GM21576 (cell line): ENCODE data around the gene TRAPPC5.

Experiments used
- ATAC-seq: cut with Tn5 transposase; IDR thresholded peaks from one replicate; pipeline ENCODE4 v1.9.1; 2021; ENCODE audit warnings: mild to moderate bottlenecking, moderate library complexity; ENCODE audit not compliant: unreplicated experiment

Gene TRAPPC5

DNA sequence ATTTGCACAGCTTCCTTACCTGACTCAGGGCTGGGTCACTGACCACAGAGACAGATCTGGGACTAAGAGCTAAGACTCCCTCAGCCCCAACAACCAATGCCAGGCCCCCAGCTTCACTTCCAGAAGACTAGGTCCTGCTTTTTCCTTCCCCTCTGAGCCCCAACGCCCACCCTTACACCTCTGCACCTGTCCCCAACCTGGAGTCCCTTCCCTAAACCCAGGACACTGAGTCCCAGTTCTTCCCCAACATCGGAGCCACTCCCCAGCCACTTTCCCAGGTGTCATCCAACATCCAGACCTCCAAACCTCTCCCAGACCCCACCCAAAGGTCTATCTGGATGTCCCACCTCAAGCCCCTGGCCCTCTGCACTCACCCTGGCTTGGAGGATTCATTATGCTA is 18.4 kb downstream of the TRAPPC5 start:
- no peak for ATAC-seq

DNA sequence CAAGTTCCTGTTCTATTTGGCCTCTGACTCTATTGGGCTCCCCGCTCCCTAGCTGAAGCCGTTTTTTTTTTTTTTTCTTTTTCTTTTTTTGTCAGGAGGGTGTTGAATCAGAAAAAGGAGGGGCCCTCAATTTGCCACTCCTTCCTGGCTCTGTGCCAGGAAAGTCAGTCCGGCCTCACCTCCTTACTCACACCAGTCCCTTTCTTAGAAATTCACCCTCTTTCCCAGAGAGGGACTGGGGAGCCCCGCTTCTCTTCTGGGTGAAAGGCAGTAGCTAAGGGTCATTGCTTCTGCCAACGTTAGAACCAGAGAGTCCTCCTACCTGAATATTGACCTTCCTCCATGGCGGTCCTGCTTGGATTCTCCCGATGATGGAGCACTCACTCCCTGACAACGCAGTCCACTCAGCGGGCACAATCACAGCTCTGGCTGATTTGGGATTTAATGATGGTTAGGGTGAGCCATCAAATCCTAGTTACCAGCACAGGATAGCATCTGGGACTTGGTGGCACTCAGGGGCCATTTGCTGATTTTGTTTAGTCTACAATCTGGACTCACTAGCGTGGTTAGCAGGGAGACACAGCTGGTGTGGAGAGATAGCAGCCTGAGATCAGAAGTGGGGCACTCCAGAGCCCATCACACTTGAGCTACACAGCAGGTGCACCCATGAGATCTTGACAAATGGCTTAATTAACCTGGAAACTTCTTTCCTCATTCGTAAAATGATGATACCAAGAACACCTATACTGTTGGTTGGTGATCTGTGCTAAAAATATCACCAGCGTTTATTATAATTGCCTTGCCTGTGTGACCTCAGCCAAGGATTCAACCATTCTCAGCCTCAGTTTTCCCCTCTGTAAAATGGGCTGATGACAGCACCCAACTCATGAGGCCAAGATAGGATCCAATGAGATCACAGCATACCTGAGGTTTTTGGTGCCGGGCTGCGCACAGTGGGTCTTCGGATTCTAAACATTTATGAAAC is 19.1 kb downstream of the TRAPPC5 start:
- no peak for ATAC-seq

DNA sequence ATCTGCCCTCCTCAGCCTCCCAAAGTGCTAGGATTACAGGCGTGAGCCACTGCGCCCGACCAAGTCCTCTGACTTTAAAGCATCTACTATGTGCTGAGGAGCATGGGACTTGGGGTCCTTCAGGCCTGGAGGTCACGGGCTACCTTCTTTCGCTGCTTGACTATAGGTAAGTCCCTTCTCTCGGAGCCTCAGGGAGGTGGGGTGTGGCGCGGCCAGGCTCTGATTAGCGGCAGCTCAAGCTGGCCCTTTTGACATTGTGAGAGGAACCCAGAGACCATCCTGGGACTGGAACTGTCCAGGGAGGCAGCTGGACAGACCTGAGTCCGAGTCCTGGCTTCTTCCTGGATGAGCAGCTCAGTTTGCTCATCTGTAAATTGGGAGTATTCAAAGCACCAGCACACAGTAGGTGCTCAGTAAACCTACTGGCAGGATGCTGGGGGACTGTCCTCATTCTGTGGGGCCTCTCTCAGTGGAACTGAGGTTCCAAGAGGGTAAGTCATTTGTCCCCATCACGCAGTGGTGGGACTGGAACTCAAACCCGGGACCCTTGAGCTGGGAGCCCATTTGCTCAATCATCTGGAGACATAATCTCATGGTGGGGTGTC is 20.5 kb downstream of the TRAPPC5 start:
- ATAC-seq: no peak

DNA sequence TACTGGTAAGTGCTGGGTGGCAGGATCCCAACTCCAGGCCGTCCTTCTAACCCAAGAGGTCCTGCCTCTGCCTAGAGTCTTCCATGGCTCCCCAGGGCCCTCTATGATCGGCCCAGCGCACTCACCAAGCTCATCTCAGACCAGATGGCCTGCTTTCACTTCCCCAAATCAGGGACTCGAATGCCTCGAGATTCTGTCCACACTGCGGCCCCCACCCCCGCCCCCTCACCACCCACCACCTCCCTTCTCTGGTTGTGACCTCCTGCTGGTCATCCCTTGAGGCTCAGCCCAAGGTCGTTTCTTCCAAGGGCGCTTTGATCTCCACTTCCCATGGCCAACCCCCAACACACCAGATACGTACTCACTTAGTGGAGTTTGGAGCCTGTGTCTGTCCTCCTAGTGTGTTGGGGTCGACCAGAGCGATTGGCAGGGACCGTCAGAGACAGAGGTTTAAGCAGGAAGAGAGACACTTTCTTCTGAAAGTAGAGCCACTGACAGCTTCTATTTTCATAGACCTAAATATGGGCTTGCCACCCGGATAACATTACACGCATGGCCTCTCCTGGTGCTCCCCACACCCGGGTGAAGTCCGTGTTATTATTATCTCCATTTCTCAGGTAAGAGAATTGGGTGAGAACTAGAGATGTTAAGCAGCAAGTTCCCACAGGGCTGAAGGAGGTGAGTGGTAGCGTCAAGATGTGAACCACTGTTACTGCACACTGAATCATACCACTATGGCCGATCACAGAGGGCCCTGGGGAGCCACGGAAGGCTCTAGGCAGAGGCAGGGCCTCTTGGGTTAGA is 21.2 kb downstream of the TRAPPC5 start, which contains the start of gene FCER2:
Gene FCER2, minus strand, starts transcription at position 478 of the 804 bp plus-strand sequence. CDS start 2,371 bp downstream, outside the sequence.
- peak; percentile 44 for ATAC-seq

DNA sequence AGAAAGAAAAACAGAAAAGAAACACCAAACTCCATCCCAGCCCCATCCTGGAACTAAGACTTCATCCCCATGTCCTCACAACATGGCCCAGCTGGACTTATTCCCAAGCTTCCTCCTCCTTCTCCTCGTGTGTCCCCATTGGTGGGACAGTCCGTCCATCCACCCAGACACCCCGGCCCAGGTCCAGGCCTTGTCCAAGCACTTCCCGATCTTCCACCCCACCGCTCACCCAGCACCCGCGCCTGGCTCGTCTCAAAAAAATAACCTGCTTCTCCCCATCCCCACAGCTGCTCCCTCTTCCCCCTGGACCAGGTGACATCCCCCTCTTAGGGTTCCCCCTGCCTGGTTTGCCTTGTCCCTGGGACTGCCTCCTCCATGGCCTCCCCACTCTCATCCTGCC is 22.7 kb downstream of the TRAPPC5 start:
- ATAC-seq: no peak

DNA sequence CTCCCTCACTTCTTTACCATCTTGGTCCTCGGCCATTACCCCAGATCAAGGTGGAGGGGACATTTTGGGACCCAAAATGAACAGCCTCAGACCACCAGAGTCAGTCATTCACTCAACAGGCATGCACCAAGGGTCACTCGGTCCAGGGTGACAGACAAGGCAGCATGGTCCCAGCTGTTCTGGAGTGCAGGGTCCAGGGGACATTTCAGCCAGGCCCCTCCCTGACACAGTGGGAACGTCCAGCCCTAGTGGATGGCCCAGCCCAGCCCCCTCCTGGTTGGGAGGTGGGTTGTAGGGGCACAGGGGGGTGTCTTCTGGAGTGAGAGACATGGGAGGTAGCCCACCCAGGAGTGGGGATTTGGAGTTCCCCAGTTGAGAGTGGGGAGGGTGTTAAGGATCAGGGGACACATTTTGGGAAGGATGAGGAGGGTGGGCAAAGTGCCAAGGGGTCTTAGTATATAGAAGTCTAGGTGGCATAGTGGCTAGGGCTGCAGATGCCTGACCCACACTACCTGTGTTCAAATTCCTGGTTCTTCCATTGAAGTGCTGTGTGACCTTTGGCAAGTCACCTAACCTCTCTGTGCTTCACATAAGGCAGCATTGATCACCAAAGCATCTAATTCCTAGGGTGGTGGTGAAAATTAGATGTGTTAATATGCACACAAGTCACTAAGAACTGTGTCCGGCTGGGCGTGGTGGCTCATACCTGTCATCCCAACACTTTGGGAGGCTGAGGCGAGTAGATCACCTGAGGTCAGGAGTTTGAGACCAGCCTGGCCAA is 23.8 kb downstream of the TRAPPC5 start:
- no peak for ATAC-seq

DNA sequence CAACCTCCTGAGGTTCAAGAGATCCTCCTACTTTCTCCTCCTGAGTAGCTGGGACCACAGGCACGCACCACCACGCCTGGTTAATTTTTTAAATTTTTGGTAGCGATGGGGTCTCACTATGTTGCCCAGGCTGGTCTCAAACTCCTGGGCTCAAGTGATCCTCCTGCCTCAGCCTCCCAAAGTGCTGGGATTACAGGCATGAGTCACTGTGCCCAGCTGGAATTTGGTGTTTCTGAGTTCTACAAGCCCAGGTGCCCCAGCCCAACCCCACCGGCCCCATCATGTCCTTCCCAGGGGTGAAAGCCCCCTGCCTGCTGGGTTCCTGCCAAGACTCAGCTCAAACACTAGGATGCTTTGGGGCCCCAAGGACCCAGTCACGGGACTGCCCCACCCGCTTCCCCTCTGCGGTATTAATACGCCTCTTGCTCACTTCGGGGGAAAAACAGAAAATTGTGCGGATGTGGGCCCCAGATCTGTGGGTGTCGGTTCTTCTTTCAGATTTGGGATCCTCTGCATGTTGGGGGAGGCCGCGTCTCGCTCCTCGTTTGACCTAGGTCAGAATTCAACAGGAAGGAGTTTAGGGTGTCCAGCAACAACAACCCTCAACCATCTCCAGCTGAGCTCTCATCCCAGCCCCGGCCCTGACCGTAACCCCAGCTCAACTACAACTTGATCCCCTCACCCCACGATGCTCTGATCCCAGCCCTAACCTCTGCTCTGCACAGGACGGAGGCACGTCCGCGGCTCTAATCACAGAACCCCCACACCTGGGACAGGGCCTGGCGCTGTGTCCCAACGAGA is 25.0 kb downstream of the TRAPPC5 start:
- ATAC-seq: peak; percentile 56

GRCh38 chr19:7706188-7706954 is 25.7 kb downstream of the TRAPPC5 start:
- ATAC-seq: no peak

GRCh38 chr19:7706955-7707456 is 26.4 kb downstream of the TRAPPC5 start:
- no peak for ATAC-seq

GRCh38 chr19:7709932-7710460 is 29.4 kb downstream of the TRAPPC5 start:
- no peak for ATAC-seq

DNA sequence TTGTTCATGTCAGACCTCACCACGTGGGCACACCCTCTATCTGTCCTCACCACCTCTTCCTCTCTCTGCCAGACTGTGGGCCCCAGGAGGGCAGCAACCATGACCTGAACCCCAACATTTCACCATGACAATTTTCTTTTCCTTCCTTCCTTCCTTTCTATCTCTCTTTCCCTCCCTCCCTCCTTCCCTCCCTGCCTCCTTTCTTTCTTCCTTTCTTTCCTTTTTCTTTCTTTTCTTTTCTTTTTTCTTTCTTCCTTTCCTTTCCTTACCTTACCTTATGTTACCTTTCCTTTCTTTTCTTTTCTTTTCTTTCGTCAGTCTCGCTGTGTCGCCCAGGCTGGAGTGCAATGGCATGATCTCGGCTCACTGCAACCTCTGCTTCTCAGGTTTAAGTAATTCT is 30.0 kb downstream of the TRAPPC5 start:
- no peak for ATAC-seq

DNA sequence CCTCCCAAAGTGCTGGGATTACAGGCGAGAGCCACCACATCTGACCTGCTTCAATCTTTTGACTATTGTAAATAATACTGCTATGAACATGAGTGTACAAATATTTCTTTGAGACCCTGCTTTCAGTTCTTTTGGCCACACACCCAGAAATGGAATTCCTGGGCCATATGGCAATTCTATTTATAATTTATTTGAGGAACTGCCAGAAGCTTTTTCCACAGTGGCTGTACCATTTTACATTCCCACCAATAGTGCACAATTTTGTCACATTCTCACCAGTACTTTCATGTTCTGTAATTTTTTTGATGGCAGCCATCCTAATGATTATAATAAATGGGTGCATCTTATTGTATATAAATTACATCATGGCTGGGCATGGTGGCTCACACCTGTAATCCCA is 35.0 kb downstream of the TRAPPC5 start:
- ATAC-seq: no peak

- no peak for ATAC-seq
Observed at GRCh38 chr19:7716762-7717161, 36.1 kb downstream of the TRAPPC5 start.

DNA sequence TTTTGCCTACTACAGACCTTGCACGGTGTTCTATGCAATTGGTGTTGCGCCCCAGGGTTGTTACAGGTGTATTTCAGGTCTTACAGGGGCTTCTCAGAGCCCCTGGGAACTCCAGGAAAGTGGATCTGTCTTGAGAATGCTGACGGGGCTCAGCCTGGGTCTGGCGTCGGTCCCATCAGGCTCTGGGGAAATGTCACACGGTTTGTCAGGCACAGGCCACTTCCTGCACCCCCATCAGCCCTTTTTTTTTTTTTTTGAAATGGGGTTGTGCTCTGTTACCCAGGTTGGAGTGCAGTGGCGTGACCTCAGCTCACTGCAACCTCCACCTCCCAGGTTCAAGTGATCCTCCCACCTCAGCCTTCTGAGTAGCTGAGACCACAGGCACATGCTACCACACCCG is 38.0 kb downstream of the TRAPPC5 start:
- no peak for ATAC-seq

GRCh38 chr19:7720351-7720750 is 39.7 kb downstream of the TRAPPC5 start:
- ATAC-seq: no peak

GRCh38 chr19:7722231-7722651 is 41.6 kb downstream of the TRAPPC5 start:
- ATAC-seq: peak; percentile 43

DNA sequence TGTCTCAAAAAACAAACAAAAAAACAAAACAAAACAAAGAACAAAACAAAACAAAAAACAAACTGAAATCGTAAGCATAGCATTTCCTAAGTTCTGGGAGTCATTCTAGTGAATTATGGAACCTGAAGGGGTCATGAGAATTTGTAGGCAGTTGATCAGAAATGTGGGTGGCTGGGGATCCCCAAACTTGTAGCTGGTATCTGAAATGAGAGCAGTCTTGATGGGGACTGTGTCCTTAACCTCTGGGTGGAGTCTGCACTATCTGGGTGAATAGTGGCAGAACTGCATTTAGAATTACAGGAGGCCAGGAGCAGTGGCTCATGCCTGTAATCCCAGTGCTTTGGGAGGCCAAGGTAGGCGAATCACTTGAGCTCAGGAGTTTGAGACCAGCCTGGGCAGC is 45.2 kb downstream of the TRAPPC5 start:
- ATAC-seq: no peak

DNA sequence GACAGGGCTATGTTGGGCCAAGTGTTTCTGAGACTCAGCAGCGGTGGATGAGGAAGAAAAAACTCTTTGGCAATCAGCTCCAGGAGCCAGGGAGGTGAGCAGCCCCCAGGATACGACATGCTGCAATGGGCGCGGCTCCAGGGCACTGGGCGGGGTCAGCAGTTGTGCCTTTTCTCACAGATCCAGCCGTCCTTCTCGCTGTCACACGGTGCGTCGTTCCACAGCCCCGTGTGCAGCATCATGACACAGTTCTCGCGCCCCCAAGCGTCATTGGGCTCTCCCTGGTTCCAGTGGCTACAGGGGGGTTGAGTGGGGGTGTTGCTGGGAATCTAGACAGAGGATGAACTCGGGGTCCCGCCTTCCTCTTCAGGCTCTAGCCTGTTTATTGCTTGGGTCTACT is 48.6 kb downstream of the TRAPPC5 start:
- ATAC-seq: no peak
